HL-60 (cell line): Measurements from ENCODE around the gene ADPRHL1.

Experiments
- POLR2AphosphoS5 ChIP-seq: IDR thresholded peaks from 2 replicates; pipeline ENCODE4 v1.6.1; 2012; ENCODE audit warnings: low read depth
- TF ChIP-seq, protein P1 (sequence below): IDR thresholded peaks from one replicate; pipeline ENCODE4 v1.5.1; 2011; ENCODE audit warnings: low read length, control low read depth, inconsistent platforms; ENCODE audit not compliant: insufficient read depth

DNA sequence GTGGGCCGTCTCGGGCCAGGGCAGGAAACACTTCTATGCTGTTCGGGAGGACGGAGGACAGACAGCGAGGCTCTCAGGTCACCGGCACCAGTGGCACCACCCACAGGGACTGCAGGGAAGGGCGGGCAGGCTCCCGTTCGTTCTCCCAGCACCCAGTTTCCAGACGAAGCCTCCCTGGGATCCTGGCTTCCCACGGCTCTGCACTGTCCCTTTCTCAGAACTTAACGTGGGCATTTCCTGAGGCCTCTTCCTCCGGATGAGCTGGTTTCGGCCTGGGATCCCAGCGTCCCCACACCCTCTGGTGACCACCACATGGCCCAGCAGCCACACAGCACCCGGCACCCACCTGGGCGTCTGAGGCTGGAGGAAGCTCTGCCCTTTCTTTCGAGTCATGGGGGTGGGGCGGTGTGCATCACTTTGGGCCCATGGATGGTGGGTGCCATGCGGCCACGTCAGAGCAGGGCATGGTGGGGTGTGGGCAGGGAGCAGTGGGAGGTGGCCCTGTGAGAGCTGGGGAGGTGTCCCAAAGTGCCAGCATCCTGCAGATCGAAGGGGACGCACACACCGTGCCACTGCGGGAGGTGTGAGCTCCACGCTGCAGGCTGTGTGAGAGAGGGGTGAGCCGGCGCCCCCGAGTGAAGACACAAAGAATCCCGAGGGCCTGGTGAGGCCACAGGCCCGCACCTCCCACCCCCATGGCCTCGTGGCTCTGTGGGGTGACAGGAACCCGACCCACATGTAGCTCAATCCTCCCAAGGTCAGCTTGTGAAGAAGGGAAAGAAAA lies 50.6 kb downstream of the ADPRHL1 start:
- TF ChIP-seq, protein P1, sequence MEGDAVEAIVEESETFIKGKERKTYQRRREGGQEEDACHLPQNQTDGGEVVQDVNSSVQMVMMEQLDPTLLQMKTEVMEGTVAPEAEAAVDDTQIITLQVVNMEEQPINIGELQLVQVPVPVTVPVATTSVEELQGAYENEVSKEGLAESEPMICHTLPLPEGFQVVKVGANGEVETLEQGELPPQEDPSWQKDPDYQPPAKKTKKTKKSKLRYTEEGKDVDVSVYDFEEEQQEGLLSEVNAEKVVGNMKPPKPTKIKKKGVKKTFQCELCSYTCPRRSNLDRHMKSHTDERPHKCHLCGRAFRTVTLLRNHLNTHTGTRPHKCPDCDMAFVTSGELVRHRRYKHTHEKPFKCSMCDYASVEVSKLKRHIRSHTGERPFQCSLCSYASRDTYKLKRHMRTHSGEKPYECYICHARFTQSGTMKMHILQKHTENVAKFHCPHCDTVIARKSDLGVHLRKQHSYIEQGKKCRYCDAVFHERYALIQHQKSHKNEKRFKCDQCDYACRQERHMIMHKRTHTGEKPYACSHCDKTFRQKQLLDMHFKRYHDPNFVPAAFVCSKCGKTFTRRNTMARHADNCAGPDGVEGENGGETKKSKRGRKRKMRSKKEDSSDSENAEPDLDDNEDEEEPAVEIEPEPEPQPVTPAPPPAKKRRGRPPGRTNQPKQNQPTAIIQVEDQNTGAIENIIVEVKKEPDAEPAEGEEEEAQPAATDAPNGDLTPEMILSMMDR = no peak
- no peak for TF ChIP-seq POLR2AphosphoS5
